DLD1 (cell line): Measurements from ENCODE around the gene SLC6A6.
"Not testable (repeated sequence)": the region's sequence is repeated elsewhere in the genome, so short reads cannot be mapped to it uniquely, and the experiment has no call there.

ENCODE experiments used
- in situ Hi-C: cut with HindIII; loops from 2 replicates; pipeline ENCODE4 v1.10.0; 2017; ENCODE audit warnings: low sequenced_read_pairs

SLC6A6 gene

DNA sequence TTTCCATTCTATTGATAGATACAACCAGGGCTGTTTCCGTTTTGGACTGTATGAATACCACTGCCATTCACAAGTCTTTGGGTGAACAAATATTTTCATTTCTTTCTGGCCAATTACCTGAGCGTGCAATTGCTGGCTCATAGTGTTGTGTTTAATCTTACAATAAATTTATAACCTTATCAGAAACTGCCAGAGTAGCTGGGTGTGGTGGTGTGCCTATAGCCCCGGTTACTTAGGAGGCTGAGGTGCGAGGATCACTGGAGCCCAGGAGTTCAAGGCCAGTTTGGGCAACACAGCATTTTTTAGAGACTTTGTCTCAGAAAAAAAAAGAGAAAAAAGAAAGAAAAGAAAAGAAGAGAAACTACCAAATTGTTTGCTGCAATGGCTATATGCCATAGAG lies 5.4 kb upstream of the SLC6A6 start:
- in situ Hi-C loops: no loop called here

DNA sequence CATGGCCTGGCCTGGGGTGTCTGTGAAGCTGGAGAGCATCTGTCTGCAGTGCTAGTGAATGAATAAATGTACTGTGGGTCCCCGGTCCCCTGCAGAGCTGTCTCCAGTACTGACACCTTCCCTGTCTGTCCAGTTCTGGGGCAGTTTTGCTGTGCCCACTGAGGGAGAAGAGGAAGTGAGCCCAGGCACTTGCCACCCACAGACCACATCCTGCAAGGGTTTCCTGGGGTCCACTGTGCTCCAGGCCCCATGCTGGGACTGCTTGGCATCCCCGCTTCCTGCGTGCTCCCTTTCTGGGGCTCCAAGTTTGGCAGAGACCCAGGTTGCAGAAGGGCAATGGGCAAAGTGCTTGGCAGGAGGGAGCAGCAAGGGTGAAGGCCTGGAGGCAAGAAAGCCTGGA lies 4.9 kb upstream of the SLC6A6 start:
- in situ Hi-C loops: no loop called here

DNA sequence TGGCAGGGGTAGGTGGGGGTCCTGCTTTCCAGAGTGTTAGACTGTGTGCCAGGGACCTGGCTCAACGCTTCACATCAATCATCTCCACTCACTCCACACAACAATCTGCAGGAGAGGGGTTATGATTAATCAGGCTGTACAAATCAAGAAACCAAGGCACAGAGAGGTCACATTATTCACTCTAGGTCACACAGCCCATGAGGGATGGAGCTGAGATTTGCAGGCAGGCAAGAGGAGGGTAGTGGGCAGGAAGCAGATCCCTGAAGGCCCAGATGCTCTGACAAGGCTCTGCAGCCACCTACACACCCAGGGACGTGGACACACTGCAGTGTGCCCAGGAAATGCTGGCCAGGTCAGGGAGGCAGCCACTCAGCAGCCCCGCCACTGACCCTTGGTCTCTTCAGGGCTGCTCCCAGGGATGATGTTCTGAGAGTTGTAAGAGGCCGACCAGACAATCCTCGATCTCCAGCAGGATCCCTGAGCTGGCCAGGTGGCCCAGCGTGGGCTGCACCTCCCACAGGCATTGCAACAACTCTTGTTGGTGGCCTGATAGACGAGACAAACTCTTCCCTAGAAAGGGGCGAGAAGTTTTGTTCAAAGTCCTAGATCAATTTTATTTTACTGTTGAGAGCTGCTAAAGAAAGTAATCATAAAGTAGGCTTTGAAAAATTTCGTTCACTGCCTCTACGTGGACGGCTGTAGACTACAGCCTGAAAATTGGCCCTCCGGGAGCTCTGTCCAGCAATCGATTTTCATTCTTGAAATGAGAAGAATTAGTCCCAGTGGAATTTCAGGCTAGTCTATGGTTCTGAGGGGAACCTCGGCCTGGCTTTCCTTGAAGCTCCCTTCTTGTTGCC lies 4.2 kb upstream of the SLC6A6 start:
- in situ Hi-C loops: no loop called here

DNA sequence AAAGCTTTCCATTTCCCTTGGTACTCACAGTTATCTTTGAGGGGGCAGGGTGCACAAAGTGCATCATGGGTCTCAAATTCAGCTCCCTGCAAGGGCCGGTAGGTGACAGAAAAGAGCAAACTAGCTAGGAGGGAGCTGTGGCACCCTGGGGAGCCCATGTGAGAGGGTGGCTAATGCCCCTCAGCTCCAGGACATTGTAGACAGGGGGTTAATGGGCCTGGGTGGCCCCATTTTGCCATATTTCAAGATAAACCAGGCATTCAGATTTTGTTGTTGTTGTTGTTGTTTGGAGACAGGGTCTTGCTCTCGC lies 3.7 kb upstream of the SLC6A6 start:
- in situ Hi-C loops: no loop called here

DNA sequence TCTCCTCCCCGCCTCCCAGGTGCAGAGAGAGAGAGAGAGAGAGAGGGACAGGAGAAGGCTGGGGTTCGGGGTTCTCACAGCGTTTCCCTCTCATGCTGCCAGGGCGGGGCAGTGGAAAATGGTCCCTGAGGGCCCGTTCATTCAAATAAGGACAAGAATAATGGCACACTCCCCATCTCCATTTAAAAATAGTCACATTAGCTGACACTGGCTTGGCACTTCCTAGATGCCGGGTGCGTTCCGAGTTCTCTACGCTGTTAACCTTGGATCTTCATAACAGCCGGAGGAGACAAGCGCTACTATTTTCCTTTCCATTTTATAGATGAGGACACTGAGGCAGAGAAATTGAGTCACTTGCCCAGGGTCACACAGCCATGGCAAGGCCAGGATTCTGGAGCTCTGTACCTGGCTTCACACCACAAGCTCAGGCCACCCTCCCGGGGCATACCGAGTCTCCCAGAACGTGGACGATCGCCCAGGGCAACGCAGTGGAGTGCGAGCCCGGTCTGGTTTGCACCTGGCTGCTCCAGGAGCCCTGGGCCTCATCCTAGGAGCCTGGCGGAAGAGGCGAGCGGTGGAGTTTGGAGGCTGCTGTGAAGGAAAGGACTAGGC lies 608 bp upstream of the SLC6A6 start:
- in situ Hi-C loops: no loop called here

- in situ Hi-C loops: no loop called here
Measured at GRCh38 chr3:14403619-14404155, 1.3 kb downstream of the SLC6A6 start.

DNA sequence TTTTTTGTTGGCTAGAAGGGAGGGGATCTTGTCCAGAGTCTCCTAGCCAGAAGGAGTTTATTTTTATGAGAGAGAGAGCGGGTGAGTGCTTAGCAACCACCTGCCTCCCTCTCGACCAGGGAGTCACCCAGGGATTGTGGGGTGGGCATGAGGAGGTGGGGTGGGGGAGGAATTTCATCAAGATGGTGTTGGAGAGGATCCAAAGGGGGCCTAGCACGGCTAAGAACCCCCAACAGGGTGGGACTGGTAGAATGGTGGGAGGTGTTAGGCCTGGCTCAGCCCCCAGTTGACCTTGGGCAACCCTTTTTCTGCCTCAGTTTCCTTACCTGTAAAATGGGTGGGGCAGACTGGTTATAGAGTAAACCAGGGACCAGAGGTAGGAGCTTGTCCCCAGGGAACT lies 1.8 kb downstream of the SLC6A6 start:
- in situ Hi-C loops: no loop called here

DNA sequence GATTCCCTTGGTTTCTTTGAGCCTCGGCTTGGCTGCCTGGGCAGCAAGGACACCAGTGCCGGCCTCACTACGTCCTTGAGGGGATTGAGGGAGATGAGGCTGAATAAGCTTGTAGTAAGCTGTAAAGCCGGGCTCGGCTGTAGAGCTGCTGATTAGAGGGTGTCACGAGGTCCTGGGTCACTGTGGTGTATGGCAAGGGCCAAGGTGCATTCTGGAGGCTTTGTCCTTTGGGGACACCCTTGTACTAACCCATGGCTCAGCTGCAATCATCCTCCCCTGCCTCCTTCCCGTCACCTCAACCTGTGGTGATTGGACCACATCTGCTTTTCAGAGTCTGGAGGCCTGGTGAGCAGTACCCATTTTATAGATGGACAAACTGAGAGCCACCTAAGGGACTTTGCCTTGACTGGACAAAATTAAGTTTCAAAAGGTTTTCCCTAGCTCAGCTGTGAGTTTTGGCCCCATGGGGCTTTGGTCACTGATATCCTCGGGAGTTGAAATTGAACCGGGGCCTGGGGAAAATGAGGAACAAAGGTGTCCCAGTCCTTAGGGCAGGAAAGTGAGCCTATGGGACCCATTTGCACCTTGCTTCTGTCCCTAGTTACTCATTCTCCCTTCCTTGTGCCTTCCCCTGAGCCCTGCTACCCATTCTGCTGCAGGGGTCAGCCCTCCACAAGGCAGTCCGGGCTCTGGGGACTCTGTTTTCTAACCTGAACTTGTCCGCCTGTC lies 2.4 kb downstream of the SLC6A6 start:
- in situ Hi-C loops: no loop called here

- in situ Hi-C loops: no loop called here
Measured at GRCh38 chr3:14405360-14406238, 3.2 kb downstream of the SLC6A6 start.

GRCh38 chr3:14406336-14406735 lies 3.9 kb downstream of the SLC6A6 start:
- in situ Hi-C loops: no loop called here

DNA sequence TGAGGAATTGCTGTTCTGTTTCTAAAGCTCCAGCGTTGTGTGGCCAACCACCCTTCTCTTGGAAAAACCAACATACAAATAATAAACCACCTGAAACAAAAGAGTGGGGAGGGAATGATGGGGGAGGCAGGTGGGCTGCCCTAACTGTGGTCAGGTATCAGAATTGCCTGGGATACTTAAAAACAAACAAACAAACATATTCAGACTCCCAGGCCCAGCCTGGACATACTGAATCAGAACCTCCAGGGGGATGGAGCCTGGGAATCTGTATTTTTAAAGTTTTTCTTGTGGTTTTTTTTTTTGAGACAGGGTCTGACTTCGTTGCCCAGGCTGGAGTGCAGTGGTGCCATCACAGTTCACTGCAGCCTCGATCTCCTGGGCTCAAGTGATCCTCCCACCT lies 4.4 kb downstream of the SLC6A6 start:
- in situ Hi-C loops: no loop called here

- in situ Hi-C loops: no loop called here
Measured at GRCh38 chr3:14407203-14407602, 4.8 kb downstream of the SLC6A6 start.

- in situ Hi-C loops: not testable (repeated sequence)
Measured at GRCh38 chr3:14409779-14410063, 7.3 kb downstream of the SLC6A6 start.

- in situ Hi-C loops: no loop called here
Measured at GRCh38 chr3:14410106-14410502, 7.7 kb downstream of the SLC6A6 start.

DNA sequence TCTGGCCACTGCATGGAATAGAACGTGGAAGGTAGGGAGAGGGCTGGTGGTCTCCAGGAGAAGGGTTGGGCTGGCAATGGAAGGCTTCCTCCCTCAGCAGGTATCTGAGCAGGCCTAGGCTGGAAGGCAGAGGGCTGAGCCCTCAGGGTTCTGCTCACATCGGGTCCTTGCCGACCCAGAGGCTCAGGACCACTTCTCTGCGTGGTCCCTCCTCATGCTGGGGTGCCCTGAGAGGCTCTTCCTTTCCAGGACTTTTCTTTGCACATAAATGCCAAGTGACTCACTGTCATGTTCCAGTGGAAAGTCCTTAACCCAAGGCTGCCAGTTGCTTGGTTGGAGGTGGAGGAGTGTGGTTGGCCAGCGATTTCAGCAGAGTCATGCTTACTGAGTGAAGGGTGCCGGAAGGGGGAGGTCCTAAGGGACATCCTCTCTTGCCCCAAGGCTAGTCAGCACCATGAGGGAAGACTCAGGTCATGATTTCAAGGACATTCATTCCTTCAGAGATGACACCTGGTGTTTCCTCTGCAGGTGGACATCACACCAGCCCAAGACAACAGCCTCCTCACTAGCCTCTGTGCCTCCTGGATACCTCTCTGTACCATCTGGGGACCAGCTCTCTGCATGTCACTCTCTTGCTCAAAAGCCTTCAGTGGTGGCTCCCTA lies 8.2 kb downstream of the SLC6A6 start:
- in situ Hi-C loops: no loop called here

- in situ Hi-C loops: no loop called here
Measured at GRCh38 chr3:14411166-14411526, 8.7 kb downstream of the SLC6A6 start.

DNA sequence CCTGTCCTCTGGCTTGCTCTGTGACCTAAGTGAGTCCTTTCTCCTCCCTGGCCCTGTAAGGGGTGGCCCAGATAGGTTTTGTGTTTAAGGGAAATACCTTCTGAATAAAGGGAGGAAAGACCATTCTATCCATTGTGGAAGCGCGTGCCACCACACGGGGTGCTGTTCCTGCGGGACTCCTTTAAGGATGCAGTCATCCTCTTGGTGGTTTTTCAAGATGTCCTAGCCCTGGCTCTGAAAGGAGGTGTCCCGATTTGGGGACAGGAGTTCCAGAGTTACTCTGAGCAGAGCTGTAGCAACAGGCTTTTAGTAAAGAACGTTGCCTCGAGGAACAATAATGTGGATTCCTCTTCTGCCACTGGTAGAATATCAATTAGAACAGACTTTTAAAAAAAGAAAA lies 9.6 kb downstream of the SLC6A6 start:
- in situ Hi-C loops: no loop called here

GRCh38 chr3:14412831-14413380 lies 10.5 kb downstream of the SLC6A6 start:
- in situ Hi-C loops: no loop called here

- in situ Hi-C loops: no loop called here
Measured at GRCh38 chr3:14413381-14414071, 11.1 kb downstream of the SLC6A6 start.
